HG03442 (cell line): Measurements from ENCODE around the gene HMG20A.

Experiments used
- ATAC-seq: cut with Tn5 transposase; IDR thresholded peaks from one replicate; pipeline ENCODE4 v1.9.1; 2021; ENCODE audit warnings: mild to moderate bottlenecking, moderate library complexity; ENCODE audit not compliant: unreplicated experiment

Gene HMG20A

GRCh38 chr15:77532067-77532710 lies 111.5 kb downstream of the HMG20A start:
- ATAC-seq, result no peak

- ATAC-seq, result no peak
Observed at GRCh38 chr15:77532846-77533245, 112.2 kb downstream of the HMG20A start.

GRCh38 chr15:77533578-77534430 lies 113.1 kb downstream of the HMG20A start:
- no peak for ATAC-seq
